Right atrium auricular region (tissue), 2 donors: ENCODE measurements around the gene DBI. TPM values are rescaled to one million over a fixed set of nuclear protein-coding genes. Genes with fewer than 3 reads are reported as not detected.
A peak's percentile ranks its signal among the peaks of the same experiment; 100 is the strongest.

Source experiments
- DNase-seq: peaks from one replicate; pipeline ENCODE4 v3.0.0-alpha.2; 2019; ENCODE audit warnings: low spot score
- H3K27ac ChIP-seq, 2 donors: fragments of 200-600 bp; sonication (generic); 1 replicate in 1 of 2; 2 replicates in 1 of 2; pipeline ENCODE4 v1.5.1; 2016 to 2019
- H3K27me3 ChIP-seq, 2 donors: fragments of 200-600 bp; sonication (generic); one replicate each; pipeline versions ENCODE4 v1.5.1 to v1.6.0; 2017 to 2019
- H3K36me3 ChIP-seq: fragments of 200-600 bp; sonication (generic); one replicate; pipeline ENCODE4 v1.5.1; 2016
- H3K4me1 ChIP-seq, 2 donors: fragments of 200-600 bp; sonication (generic); one replicate each; pipeline versions ENCODE4 v1.5.1 to v1.6.0; 2017 to 2019
- H3K4me3 ChIP-seq, 2 donors: fragments of 200-600 bp; sonication (generic); 1 replicate in 1 of 2; 2 replicates in 1 of 2; pipeline ENCODE4 v1.5.1; 2017 to 2019; ENCODE audit warnings: mild to moderate bottlenecking in 1 of 2, moderate library complexity in 1 of 2
- H3K9me3 ChIP-seq, 2 donors: fragments of 200-600 bp; sonication (generic); one replicate each; pipeline ENCODE4 v1.5.1; 2019
- total RNA-seq, 2 donors: library from RNA; depleted of rRNA; stranded (reverse); fragments of >200 nt; gene quantifications; one replicate each; pipeline ENCODE4 v1.1.0, GENCODE V29; 2016
- TF ChIP-seq, protein P1 (sequence below), 2 donors: fragments of 200-600 bp; sonication (generic); IDR thresholded peaks; one replicate each; pipeline ENCODE4 v1.5.1; 2019; ENCODE audit warnings: antibody characterized with exemption in 2 of 2

The DBI gene
- total RNA-seq, 2 donors from 2014 or later: 174 to 312 TPM

DNA sequence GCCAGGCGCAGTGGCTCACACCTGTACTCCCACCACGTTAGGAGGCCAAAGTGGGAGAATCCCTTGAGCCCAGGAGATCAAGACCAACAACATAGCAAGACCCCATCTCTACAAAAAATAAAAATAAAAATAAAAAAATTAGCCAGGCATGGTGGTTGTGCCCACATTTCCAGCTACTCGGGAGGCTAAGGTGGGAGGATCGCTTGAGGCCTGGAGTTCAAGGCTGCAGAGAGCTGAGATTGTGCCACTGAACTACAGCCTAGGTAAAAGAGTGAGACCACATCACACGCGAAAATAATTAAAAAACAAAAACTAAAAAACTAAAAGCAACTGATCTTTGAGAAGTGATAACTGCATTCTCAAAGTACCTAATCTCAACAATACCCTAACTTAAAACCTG lies 2.0 kb upstream of the DBI start:
- H3K4me1 ChIP-seq: peaks cover 0 to 36% of the 10 kb centered on the region in 2 donors
- peaks cover 16% of the 10 kb centered on the region for H3K36me3 ChIP-seq
- no peak overlapping the region for H3K27ac ChIP-seq
- no peak for DNase-seq
- H3K9me3 ChIP-seq: no peaks in the 10 kb centered on the region
- no peaks in the 10 kb centered on the region for H3K27me3 ChIP-seq
- TF ChIP-seq, protein P1, sequence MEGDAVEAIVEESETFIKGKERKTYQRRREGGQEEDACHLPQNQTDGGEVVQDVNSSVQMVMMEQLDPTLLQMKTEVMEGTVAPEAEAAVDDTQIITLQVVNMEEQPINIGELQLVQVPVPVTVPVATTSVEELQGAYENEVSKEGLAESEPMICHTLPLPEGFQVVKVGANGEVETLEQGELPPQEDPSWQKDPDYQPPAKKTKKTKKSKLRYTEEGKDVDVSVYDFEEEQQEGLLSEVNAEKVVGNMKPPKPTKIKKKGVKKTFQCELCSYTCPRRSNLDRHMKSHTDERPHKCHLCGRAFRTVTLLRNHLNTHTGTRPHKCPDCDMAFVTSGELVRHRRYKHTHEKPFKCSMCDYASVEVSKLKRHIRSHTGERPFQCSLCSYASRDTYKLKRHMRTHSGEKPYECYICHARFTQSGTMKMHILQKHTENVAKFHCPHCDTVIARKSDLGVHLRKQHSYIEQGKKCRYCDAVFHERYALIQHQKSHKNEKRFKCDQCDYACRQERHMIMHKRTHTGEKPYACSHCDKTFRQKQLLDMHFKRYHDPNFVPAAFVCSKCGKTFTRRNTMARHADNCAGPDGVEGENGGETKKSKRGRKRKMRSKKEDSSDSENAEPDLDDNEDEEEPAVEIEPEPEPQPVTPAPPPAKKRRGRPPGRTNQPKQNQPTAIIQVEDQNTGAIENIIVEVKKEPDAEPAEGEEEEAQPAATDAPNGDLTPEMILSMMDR (IDR thresholded peaks at IDR 0.05): no peak
- H3K4me3 ChIP-seq: no peak overlapping the region

DNA sequence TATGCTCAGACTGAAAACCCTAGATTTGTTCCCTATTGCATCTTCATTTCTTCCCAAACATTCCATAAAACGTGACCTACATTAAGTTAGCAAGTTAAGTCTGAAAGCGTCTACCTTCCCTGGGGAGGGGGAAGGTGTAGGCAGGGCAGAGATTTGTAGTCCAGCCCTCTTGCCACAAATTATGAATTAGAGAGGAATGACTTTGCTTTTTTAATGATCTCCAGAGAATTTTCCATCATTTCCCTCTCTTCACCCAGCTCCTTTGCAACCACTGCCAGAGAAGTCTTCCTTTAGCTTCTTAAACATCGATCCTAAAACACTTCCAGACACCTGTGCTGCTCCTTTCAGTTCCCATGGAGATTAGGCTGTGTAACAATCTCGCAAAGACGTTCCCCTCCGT lies 1.3 kb upstream of the DBI start:
- Histone ChIP-seq H3K4me1 (peaks cover 0 to 36% of the 10 kb centered on the region in 2 donors), H3K27ac (peak overlapping the region; percentile 87 to 97), H3K36me3 (peaks cover 17% of the 10 kb centered on the region), H3K9me3 (no peaks in the 10 kb centered on the region), H3K27me3 (no peaks in the 10 kb centered on the region), H3K4me3 (peak overlapping the region; percentile 65 to 87)
- no peak for DNase-seq
- TF ChIP-seq, protein P1 (IDR thresholded peaks at IDR 0.05): no peak

DNA sequence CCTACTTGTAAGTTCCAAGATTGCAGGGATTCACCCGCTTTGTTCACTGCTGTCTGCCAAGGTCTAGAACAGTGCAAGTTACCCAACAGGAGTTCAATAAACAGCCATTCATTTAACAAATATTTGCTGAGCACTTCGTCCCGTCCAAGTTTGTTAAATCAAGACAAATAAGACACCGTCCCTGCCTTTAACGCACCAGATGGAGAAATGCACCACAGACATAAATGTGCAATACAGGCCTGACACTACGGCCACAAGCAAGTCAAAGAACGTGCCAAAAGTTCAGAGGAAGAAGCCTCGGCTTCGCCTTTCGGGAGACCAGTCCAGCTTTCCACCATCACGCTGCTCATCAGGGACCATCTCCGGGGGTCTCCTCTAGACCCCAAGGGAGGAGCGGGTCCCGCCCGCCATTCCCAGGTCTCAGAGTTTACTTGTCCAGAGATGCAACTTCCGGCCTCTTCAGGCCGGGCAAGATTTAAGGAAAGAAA lies 572 bp upstream of the DBI start:
- peaks cover 0 to 36% of the 10 kb centered on the region in 2 donors for H3K4me1 ChIP-seq
- H3K4me3 ChIP-seq: peak overlapping the region; percentile 65 to 87
- no peak for DNase-seq
- peaks cover 25% of the 10 kb centered on the region for H3K36me3 ChIP-seq
- TF ChIP-seq, protein P1 (IDR thresholded peaks at IDR 0.05): no peak
- no peaks in the 10 kb centered on the region for H3K27me3 ChIP-seq
- H3K27ac ChIP-seq: peak overlapping the region; percentile 87 to 97
- H3K9me3 ChIP-seq: no peaks in the 10 kb centered on the region

DNA sequence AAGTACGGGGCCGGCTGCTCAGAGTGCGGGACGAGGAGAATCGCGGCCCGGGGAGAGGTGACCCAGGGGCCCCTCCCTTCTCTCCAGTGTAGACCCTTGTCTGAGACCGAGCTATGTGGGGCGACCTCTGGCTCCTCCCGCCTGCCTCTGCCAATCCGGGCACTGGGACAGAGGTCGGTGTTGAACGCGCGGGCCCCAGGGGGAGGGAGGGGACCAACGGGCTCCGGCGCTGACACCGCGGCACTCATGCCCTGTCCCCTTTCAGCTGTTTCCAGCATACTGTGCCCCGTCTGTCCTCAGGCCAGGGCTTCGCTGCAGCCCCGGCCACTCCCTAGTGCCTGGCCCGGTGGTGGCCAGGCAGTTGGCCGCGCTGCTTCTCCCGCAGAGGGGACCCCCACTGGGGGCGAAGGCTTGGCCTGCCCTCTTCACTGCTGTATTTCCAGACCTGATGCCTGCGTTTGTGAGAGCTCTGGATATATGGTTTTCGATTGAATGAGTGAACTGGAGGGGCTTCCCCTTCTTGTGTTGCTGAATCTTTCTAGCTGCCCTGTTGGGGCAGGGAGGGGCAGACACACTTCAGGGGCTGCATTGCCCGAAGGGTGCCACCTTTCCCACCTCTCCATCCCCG lies 809 bp downstream of the DBI start:
- H3K9me3 ChIP-seq: no peaks in the 10 kb centered on the region
- peak; percentile 71 for DNase-seq
- peaks cover 39% of the 10 kb centered on the region for H3K36me3 ChIP-seq
- H3K4me1 ChIP-seq: peaks cover 0 to 36% of the 10 kb centered on the region in 2 donors
- TF ChIP-seq, protein P1 (IDR thresholded peaks at IDR 0.05): peak in 1 of 2 donors; percentile 42
- H3K4me3 ChIP-seq: peak overlapping the region; percentile 65 to 87
- H3K27ac ChIP-seq: peak overlapping the region; percentile 87 to 97
- no peaks in the 10 kb centered on the region for H3K27me3 ChIP-seq

DNA sequence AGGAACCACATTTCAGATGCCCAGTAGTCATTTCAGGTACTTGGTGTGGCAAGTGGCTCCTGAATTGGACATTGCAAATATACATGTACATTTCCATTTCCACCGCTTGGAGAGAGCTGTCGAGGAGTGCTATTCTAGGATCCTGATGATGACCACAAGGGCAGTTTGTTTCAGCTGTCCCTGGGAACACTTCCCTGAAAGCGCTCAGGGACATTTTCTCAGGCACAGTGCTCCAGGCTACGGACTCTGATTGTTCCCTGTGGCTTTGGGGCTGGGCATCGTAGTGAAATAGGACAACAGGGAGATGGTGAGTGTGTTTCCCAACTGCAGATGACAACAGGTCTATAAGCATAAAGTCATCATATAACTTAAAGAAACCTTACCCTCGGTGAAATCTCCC lies 3.1 kb downstream of the DBI start:
- no peak for DNase-seq
- H3K27me3 ChIP-seq: no peaks in the 10 kb centered on the region
- H3K4me3 ChIP-seq: no peak overlapping the region
- peaks cover 0 to 32% of the 10 kb centered on the region in 2 donors for H3K4me1 ChIP-seq
- H3K9me3 ChIP-seq: peaks cover 0 to 14% of the 10 kb centered on the region in 2 donors
- TF ChIP-seq, protein P1 (IDR thresholded peaks at IDR 0.05): no peak
- H3K27ac ChIP-seq: peak overlapping the region in 1 of 2 donors; percentile 44
- peaks cover 62% of the 10 kb centered on the region for H3K36me3 ChIP-seq
